H54 (cell line): ENCODE measurements around the gene TMEM80.
"Not testable (repeated sequence)": the region's sequence is repeated elsewhere in the genome, so short reads cannot be mapped to it uniquely, and the experiment has no call there.

Source experiments
- DNase-seq: peaks from one replicate; pipeline ENCODE4 v3.0.0; 2011; ENCODE audit warnings: low spot score, mixed read lengths; ENCODE audit not compliant: insufficient read length
- FAIRE-seq: peaks from 3 replicates; lab custom pipeline; 2011; peaks lifted over from hg19 to GRCh38; lab: Jason Lieb, UNC
- POLR2A ChIP-seq: IDR thresholded peaks from 2 replicates; pipeline ENCODE4 v1.6.1; 2011; ENCODE audit warnings: low read depth, mild to moderate bottlenecking, low read length

TMEM80 gene

GRCh38 chr11:695538-696248 is at the start of gene TMEM80:
TSS of gene TMEM80 (plus strand) at chr11:695816. CDS start at chr11:695828, 12 bp downstream.
- FAIRE-seq (no peak), DNase-seq (peak; percentile 75)
- TF ChIP-seq POLR2A, result peak; percentile 93

- FAIRE-seq (no peak), DNase-seq (no peak)
- TF ChIP-seq POLR2A, result no peak
Observed at GRCh38 chr11:646214-646613, 49.4 kb upstream of the TMEM80 start.

- not testable (repeated sequence) for FAIRE-seq
Observed at GRCh38 chr11:647672-648158, 47.9 kb upstream of the TMEM80 start.

GRCh38 chr11:650482-650881 is 45.1 kb upstream of the TMEM80 start:
- FAIRE-seq (no peak), DNase-seq (no peak)
- TF ChIP-seq POLR2A, result no peak

More at GRCh38 chr11:647672-648158, 47.9 kb upstream of the TMEM80 start:
- not testable (repeated sequence) for DNase-seq

- FAIRE-seq, result not testable (repeated sequence)
Observed at GRCh38 chr11:653136-653535, 42.5 kb upstream of the TMEM80 start.

GRCh38 chr11:653837-654236 is 41.8 kb upstream of the TMEM80 start:
- DNase-seq, result no peak
- no peak for TF ChIP-seq POLR2A
- no peak for FAIRE-seq

More at GRCh38 chr11:653136-653535, 42.5 kb upstream of the TMEM80 start:
- not testable (repeated sequence) for DNase-seq

- DNase-seq, FAIRE-seq: not testable (repeated sequence)
Observed at GRCh38 chr11:654444-654843, 41.2 kb upstream of the TMEM80 start.

- DNase-seq (no peak), FAIRE-seq (no peak)
- no peak for TF ChIP-seq POLR2A
Observed at GRCh38 chr11:655036-655726, 40.4 kb upstream of the TMEM80 start.

GRCh38 chr11:656426-656825 is 39.2 kb upstream of the TMEM80 start:
- DNase-seq, result no peak
- FAIRE-seq, result no peak
- TF ChIP-seq POLR2A, result no peak

- no peak for DNase-seq
- no peak for TF ChIP-seq POLR2A
- FAIRE-seq, result no peak
Observed at GRCh38 chr11:656866-657265, 38.8 kb upstream of the TMEM80 start.

GRCh38 chr11:657691-658126 is 37.9 kb upstream of the TMEM80 start:
- no peak for DNase-seq
- FAIRE-seq, result no peak
- TF ChIP-seq POLR2A, result no peak

GRCh38 chr11:659532-660085 is 36.0 kb upstream of the TMEM80 start:
- TF ChIP-seq POLR2A, result no peak
- DNase-seq, result no peak
- FAIRE-seq, result no peak

GRCh38 chr11:660281-660680 is 35.3 kb upstream of the TMEM80 start:
- FAIRE-seq (no peak), DNase-seq (no peak)
- no peak for TF ChIP-seq POLR2A

GRCh38 chr11:660681-661444 is 34.8 kb upstream of the TMEM80 start:
- no peak for TF ChIP-seq POLR2A
- DNase-seq, result no peak
- no peak for FAIRE-seq
